Common myeloid progenitor, CD34-positive (primary cell): ENCODE measurements around the gene FAM161A. TPM values are rescaled to one million over a fixed set of nuclear protein-coding genes. Genes with fewer than 3 reads are reported as not detected.

Experiments
- CTCF ChIA-PET: fragments of 350-600 bp; sonication (Branson Sonifier 250); formaldehyde crosslinking; loops from one replicate; lab custom pipeline; 2021; ENCODE audit warnings: antibody characterized with exemption; lab: Charles Lee
- POLR2A ChIA-PET: fragments of 350-600 bp; sonication (Branson Sonifier 250); formaldehyde crosslinking; loops from one replicate; lab custom pipeline; 2021; ENCODE audit warnings: antibody characterized with exemption; lab: Charles Lee
- DNase-seq, 3 donors: peaks; one replicate each; pipeline versions ENCODE4 v3.0.0 to v3.0.0-alpha.2; 2013
- H3K27ac ChIP-seq, 2 experiments: 1 replicate in 1 of 2; 2 replicates in 1 of 2; pipeline ENCODE4 v1.7.0; 2013; ENCODE audit warnings: inconsistent platforms in 2 of 2, low read length in 2 of 2, mild to moderate bottlenecking in 2 of 2, low read depth in 1 of 2, moderate library complexity in 1 of 2; ENCODE audit not compliant: severe bottlenecking in 2 of 2, insufficient read depth in 1 of 2, poor library complexity in 1 of 2
- H3K27me3 ChIP-seq, 5 experiments: replicated peaks in 2 of 5; 1 replicate in 3 of 5; 2 replicates in 2 of 5; pipeline versions ENCODE4 v1.6.1 to v1.7.0; 2013; ENCODE audit warnings: low read length in 4 of 5, mild to moderate bottlenecking in 2 of 5, moderate library complexity in 2 of 5, inconsistent platforms in 1 of 5; ENCODE audit not compliant: insufficient read depth in 5 of 5, control insufficient read depth in 4 of 5
- H3K36me3 ChIP-seq, 4 experiments: 1 replicate in 2 of 4; 2 replicates in 2 of 4; pipeline versions ENCODE4 v1.6.1 to v1.7.0; 2013; ENCODE audit warnings: low read length in 3 of 4, control low read depth in 1 of 4, mild to moderate bottlenecking in 1 of 4; ENCODE audit not compliant: control insufficient read depth in 4 of 4, insufficient read depth in 4 of 4
- H3K4me1 ChIP-seq, 4 experiments: 1 replicate in 3 of 4; 2 replicates in 1 of 4; pipeline versions ENCODE4 v1.6.1 to v1.7.1; 2013; ENCODE audit warnings: low read length in 3 of 4, mild to moderate bottlenecking in 3 of 4, control low read depth in 1 of 4, inconsistent platforms in 1 of 4, moderate library complexity in 1 of 4; ENCODE audit not compliant: control insufficient read depth in 4 of 4, insufficient read depth in 4 of 4; ENCODE audit errors: control extremely low read depth in 1 of 4
- H3K4me3 ChIP-seq, 7 experiments: 1 replicate in 4 of 7; 2 replicates in 3 of 7; pipeline versions ENCODE4 v1.5.1 to v1.7.0; 2013; ENCODE audit warnings: mild to moderate bottlenecking in 7 of 7, low read length in 6 of 7, moderate library complexity in 6 of 7, inconsistent platforms in 2 of 7, low read depth in 2 of 7, control low read depth in 1 of 7; ENCODE audit not compliant: insufficient read depth in 4 of 7, control insufficient read depth in 1 of 7; ENCODE audit errors: extremely low read depth in 1 of 7
- H3K9me3 ChIP-seq, 5 experiments: 1 replicate in 4 of 5; 2 replicates in 1 of 5; pipeline versions ENCODE4 v1.6.1 to v1.7.1; 2013; ENCODE audit warnings: low read length in 4 of 5, mild to moderate bottlenecking in 2 of 5, inconsistent platforms in 1 of 5, low read depth in 1 of 5, moderate library complexity in 1 of 5; ENCODE audit not compliant: control insufficient read depth in 4 of 5, insufficient read depth in 2 of 5; ENCODE audit errors: control extremely low read depth in 1 of 5
- WGBS: methylation state at CpG from one replicate; pipeline ENCODE4 v1.1.5; 2013; ENCODE audit not compliant: insufficient coverage; 5-methylcytosine and 5-hydroxymethylcytosine counted together
- polyA plus RNA-seq: library from polyadenylated mRNA; unstranded; fragments of 120-200 nt; gene quantifications from one replicate; pipeline ENCODE4 v1.2.1, GENCODE V29; 2013

FAM161A gene
- polyA plus RNA-seq: 6.8 TPM

GRCh38 chr2:61853847-61854563, at the start of gene FAM161A:
Gene FAM161A (minus strand): TSS chr2:61854060. CDS start chr2:61854041, 19 bp downstream.
- under 1% methylated on average over 43 of the region's 50 CpGs for WGBS
- peaks cover 7 to 20% (median 13%) of the 10 kb centered on the region in 4 experiments for H3K4me1 ChIP-seq
- CTCF ChIA-PET: interaction anchor here (0.6 kb wide), 1 partner anchor 1101 kb away, joined by 3 read pairs; no protein-coding TSS in a partner anchor
- H3K27ac ChIP-seq: peak within 1 kb of the TSS; percentile 18 to 63
- no peaks in the 10 kb centered on the region for H3K9me3 ChIP-seq
- no peaks in the 10 kb centered on the region for H3K27me3 ChIP-seq
- no peaks in the 10 kb centered on the region for H3K36me3 ChIP-seq
- DNase-seq: peak; percentile 82 to 89 (median 83)
- POLR2A ChIA-PET: interaction anchor here (0.6 kb wide), 1 partner anchor 564 kb away, joined by 3 read pairs; no protein-coding TSS in a partner anchor
- H3K4me3 ChIP-seq: peak within 1 kb of the TSS; percentile 91 to 100 (median 98)

DNA sequence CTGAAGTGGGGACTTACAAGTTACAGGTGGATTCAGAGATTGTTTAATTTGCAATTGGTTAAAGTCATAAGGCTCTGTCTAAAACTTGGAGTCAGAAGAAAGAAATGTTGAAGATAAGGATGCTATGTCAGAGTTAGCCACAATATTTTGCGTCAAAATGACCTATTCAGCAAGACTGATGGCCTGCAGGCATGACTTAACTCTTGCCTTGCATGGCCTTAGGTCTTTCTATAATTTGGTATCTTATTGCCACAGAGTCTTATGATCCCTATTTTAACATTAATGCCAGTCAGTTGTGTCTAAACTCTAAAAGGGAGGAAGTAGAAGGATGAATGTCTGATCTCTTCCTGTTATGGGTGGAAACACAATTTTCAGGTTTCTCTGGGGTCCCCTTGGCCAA, 46.4 kb upstream of the FAM161A start:
- no peaks in the 10 kb centered on the region for H3K36me3 ChIP-seq
- ChIA-PET CTCF (no interaction called here), POLR2A (no interaction called here)
- no peak for DNase-seq
- H3K4me1 ChIP-seq: peaks cover 0 to 4% (median 2%) of the 10 kb centered on the region in 4 experiments
- H3K27ac ChIP-seq: no peak overlapping the region
- no peaks in the 10 kb centered on the region for H3K27me3 ChIP-seq
- no peak overlapping the region for H3K4me3 ChIP-seq
- H3K9me3 ChIP-seq: no peaks in the 10 kb centered on the region
- WGBS: 100% methylated on average over 1 of the region's 1 CpG

DNA sequence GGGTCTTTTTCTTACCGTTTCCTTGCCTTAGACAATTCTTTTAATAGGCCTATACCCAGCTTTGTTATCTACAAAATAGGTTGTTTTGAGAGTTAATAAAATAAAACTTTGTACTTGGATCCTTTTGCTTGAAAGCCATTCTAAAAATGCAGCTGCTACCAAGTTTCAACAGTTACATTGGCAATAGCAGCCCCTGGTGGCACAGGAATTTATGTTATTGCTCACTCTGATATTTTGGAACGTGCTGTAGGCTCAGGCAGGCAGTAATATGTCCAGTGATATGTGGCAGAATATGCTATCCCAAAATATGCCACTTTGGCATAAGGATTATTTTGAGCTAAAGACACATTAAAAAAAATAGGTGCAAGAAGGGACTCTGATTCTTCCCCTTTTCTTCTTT, 45.0 kb upstream of the FAM161A start:
- WGBS: 0% methylated on average over 1 of the region's 2 CpGs
- peak; percentile 30 to 51 (median 50) for DNase-seq
- Histone ChIP-seq H3K4me1 (no peaks in the 10 kb centered on the region), H3K9me3 (no peaks in the 10 kb centered on the region), H3K27me3 (no peaks in the 10 kb centered on the region), H3K27ac (no peak overlapping the region), H3K4me3 (no peak overlapping the region), H3K36me3 (no peaks in the 10 kb centered on the region)
- ChIA-PET CTCF (interaction anchor here (1.0 to 1.6 kb wide), 3 partner anchors 18 to 478 kb away, joined by 3 to 4 read pairs (median 3); no protein-coding TSS in a partner anchor), POLR2A (no interaction called here)

GRCh38 chr2:61888267-61889055, 34.6 kb upstream of the FAM161A start, which contains the start of gene CCT4:
Gene CCT4 (minus strand): TSS chr2:61888656. CDS start chr2:61888507, 149 bp downstream.
- Histone ChIP-seq H3K27me3 (no peaks in the 10 kb centered on the region), H3K36me3 (peaks cover 4 to 27% (median 20%) of the 10 kb centered on the region in 4 experiments), H3K4me1 (peaks cover 11 to 19% (median 17%) of the 10 kb centered on the region in 4 experiments), H3K27ac (peak within 1 kb of the TSS; percentile 97 to 98), H3K4me3 (peak within 1 kb of the TSS; percentile 87 to 100 (median 99)), H3K9me3 (no peaks in the 10 kb centered on the region)
- WGBS: under 1% methylated on average over 68 of the region's 74 CpGs
- CTCF ChIA-PET: no interaction called here
- POLR2A ChIA-PET: interaction anchor here (0.6 kb wide), 1 partner anchor 392 kb away, joined by 3 read pairs; no protein-coding TSS in a partner anchor
- DNase-seq: peak; percentile 92 to 96 (median 96)

- no peaks in the 10 kb centered on the region for H3K27me3 ChIP-seq
- DNase-seq: no peak
- ChIA-PET POLR2A (no interaction called here), CTCF (interaction anchor here (0.9 to 1.1 kb wide), 2 partner anchors 17 to 119 kb away, joined by 3 to 4 read pairs; no protein-coding TSS in a partner anchor)
- peaks cover 11 to 19% (median 17%) of the 10 kb centered on the region in 4 experiments for H3K4me1 ChIP-seq
- H3K36me3 ChIP-seq: peaks cover 4 to 32% (median 24%) of the 10 kb centered on the region in 4 experiments
- under 1% methylated on average over 14 of the region's 18 CpGs for WGBS
- no peaks in the 10 kb centered on the region for H3K9me3 ChIP-seq
- H3K4me3 ChIP-seq: peak overlapping the region; percentile 87 to 100 (median 99)
- peak overlapping the region; percentile 97 to 98 for H3K27ac ChIP-seq
Observed at GRCh38 chr2:61887717-61888266, 33.9 kb upstream of the FAM161A start.

- Histone ChIP-seq H3K4me3 (peak overlapping the region in 1 of 7 experiments; percentile 87), H3K36me3 (peaks cover 4 to 41% (median 34%) of the 10 kb centered on the region in 4 experiments), H3K4me1 (peaks cover 11 to 19% (median 17%) of the 10 kb centered on the region in 4 experiments), H3K27me3 (no peaks in the 10 kb centered on the region), H3K9me3 (no peaks in the 10 kb centered on the region), H3K27ac (peak overlapping the region in 1 of 2 experiments; percentile 14)
- POLR2A ChIA-PET: interaction anchor here (0.8 kb wide), 1 partner anchor 10 kb away, joined by 3 read pairs; no protein-coding TSS in a partner anchor
- DNase-seq: peak in 2 of 3 donors; percentile 14 to 24
- CTCF ChIA-PET: no interaction called here
- WGBS: 98% methylated on average over 16 of the region's 18 CpGs
Observed at GRCh38 chr2:61885896-61886603, 32.2 kb upstream of the FAM161A start.
